ES-I3 (cell line): Measurements from ENCODE around the gene MCMBP.
"Not testable (repeated sequence)": the region's sequence is repeated elsewhere in the genome, so short reads cannot be mapped to it uniquely, and the experiment has no call there.

Source experiments
- H3K36me3 ChIP-seq: 2 replicates; pipeline ENCODE4 v1.6.1; 2013; ENCODE audit warnings: mild to moderate bottlenecking, low read length, control low read depth, moderate library complexity; ENCODE audit not compliant: insufficient read depth
- H3K4me1 ChIP-seq: 2 replicates; pipeline ENCODE4 v1.6.1; 2013; ENCODE audit warnings: mild to moderate bottlenecking, control low read depth, low read length; ENCODE audit not compliant: insufficient read depth
- H3K9ac ChIP-seq: 2 replicates; pipeline ENCODE4 v1.6.1; 2013; ENCODE audit warnings: low read depth, mild to moderate bottlenecking, low read length, moderate library complexity
- H3K9me3 ChIP-seq: 2 replicates; pipeline ENCODE4 v1.6.1; 2013; ENCODE audit warnings: mild to moderate bottlenecking, low read length, moderate library complexity; ENCODE audit not compliant: control insufficient read depth, insufficient read depth

Gene MCMBP

DNA sequence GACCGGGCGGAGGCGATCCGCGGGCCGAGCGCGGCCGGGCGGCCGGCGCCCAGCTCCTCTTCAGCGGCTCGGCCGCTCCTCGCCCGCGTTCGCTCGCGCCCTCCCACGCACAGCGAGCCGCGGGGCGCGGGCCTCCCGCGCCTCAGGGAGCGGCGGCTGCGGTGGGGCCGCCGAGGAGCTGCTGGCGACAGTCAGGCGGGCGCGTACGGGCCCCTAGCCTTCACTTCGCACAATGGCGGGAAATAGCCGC is at the start of gene MCMBP:
MCMBP (minus strand) TSS at position 234 of the 250 bp plus-strand sequence. CDS start 259 bp downstream, outside the sequence.
- peaks cover 4% of the 10 kb centered on the region; the same call in 1 of the 2 replicates for H3K4me1 ChIP-seq
- H3K9ac ChIP-seq, result peak within 1 kb of the TSS; percentile 79
- no peaks in the 10 kb centered on the region for H3K9me3 ChIP-seq
- H3K36me3 ChIP-seq, result no peaks in the 10 kb centered on the region

DNA sequence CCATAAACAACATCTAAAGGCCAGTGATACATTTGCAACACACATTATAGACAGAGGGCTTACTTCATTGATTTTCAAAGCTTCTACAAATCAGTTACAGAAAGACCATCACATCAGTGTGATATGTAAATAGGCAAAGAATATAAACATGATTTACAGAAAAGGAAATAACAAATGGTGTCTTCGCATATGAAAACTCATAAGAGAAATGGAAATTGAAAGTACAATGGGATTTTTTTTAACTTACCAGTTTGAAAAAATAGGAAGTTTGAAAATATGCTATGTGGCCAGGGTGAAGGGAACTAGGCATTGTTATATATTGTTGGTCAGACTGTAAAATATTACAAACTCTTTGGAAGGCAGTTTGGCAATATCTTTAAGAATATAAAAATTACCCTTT is 47.2 kb upstream of the MCMBP start:
- H3K9me3 ChIP-seq, result no peaks in the 10 kb centered on the region; the same call in 1 of the 2 replicates
- H3K9ac ChIP-seq, result no peak overlapping the region
- peaks cover 36% of the 10 kb centered on the region for H3K36me3 ChIP-seq

GRCh38 chr10:119919271-119919670 is 46.6 kb upstream of the MCMBP start:
- H3K4me1 ChIP-seq, result no peaks in the 10 kb centered on the region
- peaks cover 36% of the 10 kb centered on the region for H3K36me3 ChIP-seq
- H3K9me3 ChIP-seq, result no peaks in the 10 kb centered on the region; the same call in 1 of the 2 replicates
- H3K9ac ChIP-seq, result no peak overlapping the region

More for the DNA sequence above, 47.2 kb upstream of the MCMBP start:
- no peaks in the 10 kb centered on the region for H3K4me1 ChIP-seq

DNA sequence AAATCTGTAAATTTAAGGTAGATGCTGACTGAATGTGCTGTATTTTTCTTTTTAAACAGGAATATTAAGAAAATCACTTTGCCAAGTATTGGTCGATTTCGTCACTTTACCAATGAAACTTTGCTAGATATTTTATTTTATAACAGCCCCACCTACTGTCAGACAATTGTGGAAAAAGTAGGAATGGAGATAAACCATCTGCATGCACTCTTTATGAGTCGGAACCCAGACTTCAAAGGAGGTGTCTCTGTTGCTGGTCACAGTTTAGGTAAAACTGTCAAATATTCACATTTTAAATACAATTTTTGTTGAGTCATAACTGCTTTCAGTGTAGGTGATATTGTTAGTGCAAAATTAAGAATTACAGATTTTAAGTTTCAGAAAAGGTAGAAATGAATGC is 45.1 kb upstream of the MCMBP start:
- no peaks in the 10 kb centered on the region for H3K4me1 ChIP-seq
- H3K9me3 ChIP-seq, result no peaks in the 10 kb centered on the region
- peaks cover 33% of the 10 kb centered on the region for H3K36me3 ChIP-seq
- no peak overlapping the region for H3K9ac ChIP-seq

DNA sequence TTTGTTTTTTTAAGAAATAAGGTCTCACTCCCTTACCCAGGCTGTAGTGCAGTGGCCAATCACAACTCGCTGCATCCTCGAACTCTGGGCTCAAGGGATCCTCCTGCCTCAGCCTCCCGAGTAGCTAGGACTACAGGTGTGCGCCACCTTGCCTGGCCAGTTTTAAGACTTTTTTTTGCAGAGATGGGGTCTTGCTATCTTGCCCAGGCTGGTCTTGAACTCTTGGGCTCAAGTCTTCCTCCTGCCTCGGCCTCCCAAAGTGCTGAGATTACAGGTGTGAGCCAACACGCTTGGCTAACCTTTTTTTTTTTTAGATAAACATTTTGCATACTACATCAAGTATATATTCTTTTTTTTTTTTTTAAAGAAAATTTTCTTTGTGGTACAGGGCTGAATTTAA is 38.0 kb upstream of the MCMBP start:
- no peaks in the 10 kb centered on the region for H3K9me3 ChIP-seq
- H3K4me1 ChIP-seq, result no peaks in the 10 kb centered on the region
- no peak overlapping the region for H3K9ac ChIP-seq
- peaks cover 16% of the 10 kb centered on the region for H3K36me3 ChIP-seq

DNA sequence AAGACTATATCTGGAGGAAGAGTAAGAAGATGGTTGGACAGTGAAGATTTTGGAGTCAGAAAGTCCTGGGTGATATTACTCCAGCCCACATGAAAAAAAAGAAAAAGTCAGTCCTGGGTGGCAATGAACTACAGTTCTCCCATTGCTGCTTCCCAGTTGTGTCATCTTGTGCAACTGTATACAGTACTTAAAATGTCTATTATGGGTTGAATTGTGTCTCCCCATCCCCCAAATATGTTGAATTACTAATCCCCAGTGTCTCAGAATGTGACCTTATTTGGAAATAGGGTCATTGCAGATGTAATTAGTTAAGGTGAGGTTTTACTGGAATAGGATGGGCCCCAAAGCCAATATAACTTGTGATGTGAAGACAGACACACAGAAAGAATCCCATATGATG is 35.5 kb upstream of the MCMBP start:
- no peaks in the 10 kb centered on the region for H3K4me1 ChIP-seq
- H3K9me3 ChIP-seq, result no peaks in the 10 kb centered on the region
- no peak overlapping the region for H3K9ac ChIP-seq
- H3K36me3 ChIP-seq, result peaks cover 26% of the 10 kb centered on the region

DNA sequence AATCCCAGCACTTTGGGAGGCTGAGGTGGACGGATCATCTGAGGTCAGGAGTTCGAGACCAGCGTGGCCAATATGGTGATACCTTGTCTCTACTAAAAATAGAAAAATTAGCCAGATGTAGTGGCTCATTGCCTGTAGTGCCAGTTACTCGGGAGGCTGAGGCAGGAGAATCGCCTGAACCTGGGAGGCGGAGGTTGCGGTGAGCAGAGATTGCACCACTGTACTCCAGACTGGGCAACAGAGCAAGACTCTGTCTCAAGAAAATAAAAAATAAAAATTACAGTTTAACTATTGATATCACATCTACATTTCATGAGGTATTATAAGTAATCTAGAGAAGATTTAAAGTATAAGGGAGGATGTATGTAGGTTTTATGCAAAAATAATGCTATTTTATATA is 35.1 kb upstream of the MCMBP start:
- not testable (repeated sequence) for H3K9me3 ChIP-seq, H3K9ac ChIP-seq, H3K4me1 ChIP-seq
- peaks cover 27% of the 10 kb centered on the region for H3K36me3 ChIP-seq

- Histone ChIP-seq H3K9ac (no peak overlapping the region), H3K9me3 (no peaks in the 10 kb centered on the region), H3K4me1 (no peaks in the 10 kb centered on the region), H3K36me3 (peaks cover 30% of the 10 kb centered on the region)
These were observed 31.5 kb upstream of the MCMBP start for GRCh38 chr10:119903946-119904666.

DNA sequence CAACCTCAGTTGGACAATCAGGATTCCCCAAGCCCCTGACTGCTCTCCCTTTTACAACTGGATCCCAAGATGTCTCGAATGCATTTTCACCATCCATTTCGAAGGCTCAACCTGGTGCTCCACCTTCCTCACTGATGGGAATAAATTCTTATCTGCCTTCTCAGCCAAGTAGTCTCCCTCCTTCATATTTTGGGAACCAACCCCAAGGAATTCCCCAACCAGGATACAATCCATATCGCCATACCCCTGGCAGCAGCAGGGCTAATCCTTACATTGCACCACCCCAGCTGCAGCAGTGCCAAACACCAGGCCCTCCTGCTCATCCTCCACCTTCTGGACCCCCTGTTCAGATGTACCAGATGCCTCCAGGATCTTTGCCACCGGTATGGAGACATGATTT is 25.9 kb upstream of the MCMBP start:
- H3K36me3 ChIP-seq, result peaks cover 20% of the 10 kb centered on the region
- H3K4me1 ChIP-seq, result peaks cover 5% of the 10 kb centered on the region; the same call in 1 of the 2 replicates
- H3K9me3 ChIP-seq, result no peaks in the 10 kb centered on the region
- H3K9ac ChIP-seq, result no peak overlapping the region

DNA sequence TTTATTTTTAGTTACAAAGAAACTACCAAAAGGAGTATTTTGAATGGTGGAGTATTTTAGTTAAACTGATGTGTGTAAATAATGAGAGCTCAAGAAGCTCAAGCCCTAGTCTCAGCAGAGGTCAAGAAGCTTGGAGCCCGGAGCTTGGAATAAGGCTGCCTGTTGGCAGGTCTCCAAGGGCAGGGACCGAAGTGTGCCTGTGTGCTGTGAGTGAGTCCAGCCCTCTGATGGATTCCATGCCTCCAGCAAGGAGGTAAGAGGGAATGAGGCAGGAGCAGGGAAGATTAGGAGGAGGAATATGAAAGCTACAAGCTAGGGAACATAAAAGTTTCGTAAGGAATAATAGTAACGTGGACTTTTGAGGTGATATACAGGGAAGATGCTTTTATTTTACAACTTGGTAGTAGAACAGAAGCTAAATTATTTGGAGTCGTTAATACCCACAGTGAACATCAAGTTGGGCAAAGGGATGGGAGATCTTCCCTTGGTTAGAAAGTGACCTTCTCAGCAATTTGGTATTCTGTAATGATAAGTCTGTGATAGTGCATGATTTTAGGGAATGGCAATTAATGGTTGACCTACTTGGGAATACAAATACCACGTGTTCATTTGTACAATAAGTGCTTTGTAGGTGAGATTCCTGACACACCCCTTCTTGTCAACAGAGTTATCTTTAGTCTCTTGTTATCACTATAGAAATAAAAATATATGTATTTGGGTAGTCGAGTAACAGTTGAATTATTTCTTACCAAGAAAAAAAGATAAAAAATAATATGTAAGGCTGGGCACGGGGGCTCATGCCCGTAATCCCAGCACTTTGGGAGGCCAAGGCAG is 24.5 kb upstream of the MCMBP start:
- Histone ChIP-seq H3K4me1 (peaks cover 5% of the 10 kb centered on the region; the same call in 1 of the 2 replicates), H3K36me3 (peaks cover 12% of the 10 kb centered on the region; the same call in 1 of the 2 replicates), H3K9me3 (no peaks in the 10 kb centered on the region), H3K9ac (no peak overlapping the region)

GRCh38 chr10:119896061-119896655 is 23.5 kb upstream of the MCMBP start:
- no peaks in the 10 kb centered on the region for H3K9me3 ChIP-seq
- H3K36me3 ChIP-seq, result peaks cover 12% of the 10 kb centered on the region; the same call in 1 of the 2 replicates
- no peak overlapping the region for H3K9ac ChIP-seq
- H3K4me1 ChIP-seq, result peaks cover 5% of the 10 kb centered on the region; the same call in 1 of the 2 replicates

GRCh38 chr10:119893845-119894427 is 21.3 kb upstream of the MCMBP start:
- no peaks in the 10 kb centered on the region for H3K9me3 ChIP-seq
- peaks cover 5% of the 10 kb centered on the region; the same call in 1 of the 2 replicates for H3K4me1 ChIP-seq
- peak overlapping the region; percentile 30; the same call in 1 of the 2 replicates for H3K9ac ChIP-seq
- H3K36me3 ChIP-seq, result peaks cover 7% of the 10 kb centered on the region; the same call in 1 of the 2 replicates

GRCh38 chr10:119893074-119893473 is 20.4 kb upstream of the MCMBP start:
- peaks cover 5% of the 10 kb centered on the region; the same call in 1 of the 2 replicates for H3K4me1 ChIP-seq
- H3K9me3 ChIP-seq, result no peaks in the 10 kb centered on the region
- H3K36me3 ChIP-seq, result peaks cover under 1% of the 10 kb centered on the region; the same call in 1 of the 2 replicates
- peak overlapping the region; percentile 83 for H3K9ac ChIP-seq
